K562 (cell line): ENCODE results near the gene ROMO1. TPM values are rescaled to one million over a fixed set of nuclear protein-coding genes. Genes with fewer than 3 reads are reported as not detected.

Source experiments
- ADNP ChIP-seq: fragments of 200-800 bp; sonication (Bioruptor generic); IDR thresholded peaks from 2 replicates; pipeline ENCODE4 v1.6.1; 2016; ENCODE audit warnings: missing genetic modification characterization, missing compliant biosample characterization
- ATF1 ChIP-seq, 2 experiments: fragments of 450-650 bp in 1 of 2; IDR thresholded peaks; 2 replicates each; pipeline ENCODE4 v1.6.1; 2016; ENCODE audit warnings: missing compliant biosample characterization in 1 of 2, missing genetic modification characterization in 1 of 2
- CBX8 ChIP-seq: fragments of 200-600 bp; sonication (generic); IDR thresholded peaks from 2 replicates; pipeline ENCODE4 v1.6.1; 2012; ENCODE audit warnings: borderline replicate concordance, mixed run types, low read depth, mild to moderate bottlenecking, moderate library complexity, mixed read lengths, low read length, control low read depth, inconsistent platforms; ENCODE audit not compliant: poor library complexity, severe bottlenecking; ENCODE audit errors: extremely low read depth
- DMBX1 ChIP-seq: fragments of 250-450 bp; sonication (Bioruptor Pico); IDR thresholded peaks from 2 replicates; pipeline ENCODE4 v1.8.0; 2022; ENCODE audit warnings: inconsistent platforms, mild to moderate bottlenecking, moderate library complexity, borderline replicate concordance
- E2F6 ChIP-seq, 2 experiments: IDR thresholded peaks; 2 replicates each; pipeline ENCODE4 v1.6.1; 2011; ENCODE audit warnings: borderline replicate concordance in 1 of 2, control low read depth in 1 of 2, low read depth in 1 of 2, low read length in 1 of 2, mild to moderate bottlenecking in 1 of 2, mixed read lengths in 1 of 2, moderate library complexity in 1 of 2; ENCODE audit not compliant: insufficient read depth in 1 of 2, insufficient read length in 1 of 2, poor library complexity in 1 of 2, severe bottlenecking in 1 of 2; ENCODE audit errors: extremely low read depth in 1 of 2
- HDAC6 ChIP-seq: IDR thresholded peaks from 2 replicates; pipeline ENCODE4 v1.6.1; 2012; ENCODE audit warnings: low read depth, mild to moderate bottlenecking, control low read depth, inconsistent platforms, low read length, moderate library complexity
- KDM2B ChIP-seq: fragments of 250-450 bp; sonication (Bioruptor Pico); IDR thresholded peaks from 2 replicates; pipeline ENCODE4 v1.8.0; 2021; ENCODE audit warnings: mild to moderate bottlenecking, moderate library complexity
- MAX ChIP-seq: sonication (generic); formaldehyde crosslinking; IDR thresholded peaks from 2 replicates; pipeline ENCODE4 v1.9.0; 2022; ENCODE audit warnings: mild to moderate bottlenecking, missing genetic modification reagents
- MEF2A ChIP-seq: IDR thresholded peaks from 2 replicates; pipeline ENCODE4 v1.6.1; 2011; ENCODE audit warnings: low read depth, mild to moderate bottlenecking, low read length, moderate library complexity; ENCODE audit not compliant: control insufficient read depth
- MTA3 ChIP-seq: fragments of 450-650 bp; formaldehyde crosslinking; IDR thresholded peaks from 2 replicates; pipeline ENCODE4 v1.6.1; 2017; ENCODE audit warnings: mild to moderate bottlenecking, borderline replicate concordance
- TAF15 ChIP-seq: fragments of 200-400 bp; formaldehyde crosslinking; IDR thresholded peaks from 2 replicates; pipeline ENCODE4 v1.6.1; 2017; ENCODE audit warnings: mild to moderate bottlenecking, low read depth, low read length, moderate library complexity
- TRIM28 ChIP-seq: fragments of 450-650 bp; IDR thresholded peaks from 2 replicates; pipeline ENCODE4 v1.6.1; 2017
- polyA plus RNA-seq, 8 experiments: library from polyadenylated mRNA; depleted of rRNA in 4 of 8; stranded (reverse) in 5 of 8; unstranded in 3 of 8; fragments of >200 nt; fragmentation: Nextera tagmentation in 2 of 8; fragmentation: Illumina TruSeq in 1 of 8; extraction: Ambion mirVana in 2 of 8; extraction: Trizol in 1 of 8; gene quantifications; 2 replicates each; pipeline versions ENCODE4 v1.2.1 to v1.2.3, GENCODE V29; 2011 to 2014; ENCODE audit warnings: inconsistent platforms in 1 of 8, missing spikeins in 1 of 8
- total RNA-seq, 7 experiments: library from RNA; depleted of rRNA in 6 of 7; stranded (reverse); fragments of >200 nt in 6 of 7; fragmentation: Illumina TruSeq in 2 of 7; extraction: Trizol in 2 of 7; gene quantifications; 2 replicates each; pipeline versions ENCODE4 v1.2.1 to v1.2.3, GENCODE V29; 2011 to 2021; ENCODE audit warnings: low replicate concordance in 1 of 7
- TF ChIP-seq, protein P1 (sequence below), 2 experiments: IDR thresholded peaks; 2 replicates each; pipeline ENCODE4 v1.6.1; 2012; ENCODE audit warnings: improper control_type of control experiment in 2 of 2, low read depth in 2 of 2, low read length in 2 of 2, borderline replicate concordance in 1 of 2
- TF ChIP-seq, protein P2 (sequence below): fragments of 450-650 bp; formaldehyde crosslinking; IDR thresholded peaks from 2 replicates; pipeline ENCODE4 v1.4.0; 2022; ENCODE audit warnings: missing genetic modification characterization
- TF ChIP-seq, protein P3 (sequence below): IDR thresholded peaks from 2 replicates; pipeline ENCODE4 v1.6.1; 2014; ENCODE audit warnings: antibody characterized with exemption

Gene ROMO1
- total and polyA plus RNA-seq, 9 of the 15 experiments (the other 6 are each of a cell fraction or from before 2014, with no cell fraction given) = 31.8 to 741 (median 226) TPM

DNA sequence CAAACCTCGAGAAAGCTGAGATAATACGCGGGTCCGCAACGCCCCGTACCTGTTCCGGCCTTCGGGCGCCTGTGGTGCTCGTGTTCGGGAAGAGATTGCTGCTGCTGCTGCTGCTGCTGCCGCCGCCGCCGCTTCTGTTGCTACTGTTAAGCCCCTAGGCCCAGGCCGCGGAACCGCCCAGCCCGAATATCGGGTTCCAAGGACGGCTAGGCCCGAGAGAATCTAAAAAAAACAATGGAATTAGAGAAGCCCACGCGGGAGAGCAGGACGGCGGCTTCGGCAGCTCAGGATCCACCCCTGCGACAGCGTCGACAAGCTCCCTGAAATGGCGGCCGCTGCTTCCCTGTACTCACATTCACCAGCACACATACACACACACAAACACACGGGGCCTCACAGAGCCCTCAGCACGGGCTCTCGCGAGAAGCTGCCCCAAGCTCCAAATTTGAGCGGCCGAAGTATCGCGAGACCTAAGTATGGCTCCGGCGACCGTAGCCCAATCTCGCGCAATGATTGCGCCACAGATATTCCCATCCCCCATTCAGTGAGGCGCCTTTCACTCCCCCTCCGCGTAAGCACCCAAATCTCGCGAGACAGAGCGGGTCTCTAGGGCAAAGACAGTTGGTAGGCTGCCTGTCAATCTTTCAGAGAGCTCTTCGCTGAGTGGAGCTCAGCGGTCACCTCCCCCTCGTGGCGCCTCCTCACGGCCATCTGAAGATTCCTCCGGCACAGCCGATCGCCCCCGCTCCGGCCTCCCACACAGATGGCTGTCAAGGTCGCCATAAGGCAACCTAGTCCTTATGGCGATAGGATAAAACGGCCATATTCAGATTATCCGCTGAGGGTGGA lies 42.9 kb downstream of the ROMO1 start, which contains the start of gene RBM39 (continued):
- TF ChIP-seq, protein P1, sequence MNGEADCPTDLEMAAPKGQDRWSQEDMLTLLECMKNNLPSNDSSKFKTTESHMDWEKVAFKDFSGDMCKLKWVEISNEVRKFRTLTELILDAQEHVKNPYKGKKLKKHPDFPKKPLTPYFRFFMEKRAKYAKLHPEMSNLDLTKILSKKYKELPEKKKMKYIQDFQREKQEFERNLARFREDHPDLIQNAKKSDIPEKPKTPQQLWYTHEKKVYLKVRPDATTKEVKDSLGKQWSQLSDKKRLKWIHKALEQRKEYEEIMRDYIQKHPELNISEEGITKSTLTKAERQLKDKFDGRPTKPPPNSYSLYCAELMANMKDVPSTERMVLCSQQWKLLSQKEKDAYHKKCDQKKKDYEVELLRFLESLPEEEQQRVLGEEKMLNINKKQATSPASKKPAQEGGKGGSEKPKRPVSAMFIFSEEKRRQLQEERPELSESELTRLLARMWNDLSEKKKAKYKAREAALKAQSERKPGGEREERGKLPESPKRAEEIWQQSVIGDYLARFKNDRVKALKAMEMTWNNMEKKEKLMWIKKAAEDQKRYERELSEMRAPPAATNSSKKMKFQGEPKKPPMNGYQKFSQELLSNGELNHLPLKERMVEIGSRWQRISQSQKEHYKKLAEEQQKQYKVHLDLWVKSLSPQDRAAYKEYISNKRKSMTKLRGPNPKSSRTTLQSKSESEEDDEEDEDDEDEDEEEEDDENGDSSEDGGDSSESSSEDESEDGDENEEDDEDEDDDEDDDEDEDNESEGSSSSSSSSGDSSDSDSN (IDR thresholded peaks at IDR 0.05; ENCODE audit: borderline replicate concordance in 1 of 2, low read depth in 2 of 2, low read length in 2 of 2) = no peak
- peak; percentile 83 for TF ChIP-seq MTA3
- TF ChIP-seq, protein P2, sequence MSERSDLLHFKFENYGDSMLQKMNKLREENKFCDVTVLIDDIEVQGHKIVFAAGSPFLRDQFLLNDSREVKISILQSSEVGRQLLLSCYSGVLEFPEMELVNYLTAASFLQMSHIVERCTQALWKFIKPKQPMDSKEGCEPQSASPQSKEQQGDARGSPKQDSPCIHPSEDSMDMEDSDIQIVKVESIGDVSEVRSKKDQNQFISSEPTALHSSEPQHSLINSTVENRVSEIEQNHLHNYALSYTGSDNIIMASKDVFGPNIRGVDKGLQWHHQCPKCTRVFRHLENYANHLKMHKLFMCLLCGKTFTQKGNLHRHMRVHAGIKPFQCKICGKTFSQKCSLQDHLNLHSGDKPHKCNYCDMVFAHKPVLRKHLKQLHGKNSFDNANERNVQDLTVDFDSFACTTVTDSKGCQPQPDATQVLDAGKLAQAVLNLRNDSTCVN (CRISPR knock-in tag) = no peak
- peak; percentile 79 for TF ChIP-seq MAX (CRISPR knock-in tag)
- peak in 1 of 2 experiments; percentile 39 for TF ChIP-seq E2F6 (IDR thresholded peaks at IDR 0.05; ENCODE audit: borderline replicate concordance in 1 of 2, extremely low read depth in 1 of 2, insufficient read depth in 1 of 2, insufficient read length in 1 of 2, low read depth in 1 of 2, low read length in 1 of 2, poor library complexity in 1 of 2, severe bottlenecking in 1 of 2)
- TF ChIP-seq MEF2A = 0 out of 2 replicates have a peak, but pooled peaks have one; percentile 15
- TF ChIP-seq, protein P3, sequence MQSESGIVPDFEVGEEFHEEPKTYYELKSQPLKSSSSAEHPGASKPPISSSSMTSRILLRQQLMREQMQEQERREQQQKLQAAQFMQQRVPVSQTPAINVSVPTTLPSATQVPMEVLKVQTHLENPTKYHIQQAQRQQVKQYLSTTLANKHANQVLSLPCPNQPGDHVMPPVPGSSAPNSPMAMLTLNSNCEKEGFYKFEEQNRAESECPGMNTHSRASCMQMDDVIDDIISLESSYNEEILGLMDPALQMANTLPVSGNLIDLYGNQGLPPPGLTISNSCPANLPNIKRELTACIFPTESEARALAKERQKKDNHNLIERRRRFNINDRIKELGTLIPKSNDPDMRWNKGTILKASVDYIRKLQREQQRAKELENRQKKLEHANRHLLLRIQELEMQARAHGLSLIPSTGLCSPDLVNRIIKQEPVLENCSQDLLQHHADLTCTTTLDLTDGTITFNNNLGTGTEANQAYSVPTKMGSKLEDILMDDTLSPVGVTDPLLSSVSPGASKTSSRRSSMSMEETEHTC = no peak
- no peak for TF ChIP-seq DMBX1 (CRISPR knock-in tag)
- no peak for TF ChIP-seq ADNP (tag)
- TF ChIP-seq TRIM28 = no peak
- TF ChIP-seq HDAC6 = no peak
- no peak for TF ChIP-seq TAF15
- TF ChIP-seq KDM2B (CRISPR knock-in tag) = no peak
- TF ChIP-seq CBX8 = no peak
- no peak for TF ChIP-seq ATF1 (CRISPR knock-in tag; IDR thresholded peaks at IDR 0.05)
- peak; percentile 98 for TF ChIP-seq ATF1 (tag; IDR thresholded peaks at IDR 0.05)
